ENCODE measurements around the gene GALNT9.

Gene GALNT9

DNA sequence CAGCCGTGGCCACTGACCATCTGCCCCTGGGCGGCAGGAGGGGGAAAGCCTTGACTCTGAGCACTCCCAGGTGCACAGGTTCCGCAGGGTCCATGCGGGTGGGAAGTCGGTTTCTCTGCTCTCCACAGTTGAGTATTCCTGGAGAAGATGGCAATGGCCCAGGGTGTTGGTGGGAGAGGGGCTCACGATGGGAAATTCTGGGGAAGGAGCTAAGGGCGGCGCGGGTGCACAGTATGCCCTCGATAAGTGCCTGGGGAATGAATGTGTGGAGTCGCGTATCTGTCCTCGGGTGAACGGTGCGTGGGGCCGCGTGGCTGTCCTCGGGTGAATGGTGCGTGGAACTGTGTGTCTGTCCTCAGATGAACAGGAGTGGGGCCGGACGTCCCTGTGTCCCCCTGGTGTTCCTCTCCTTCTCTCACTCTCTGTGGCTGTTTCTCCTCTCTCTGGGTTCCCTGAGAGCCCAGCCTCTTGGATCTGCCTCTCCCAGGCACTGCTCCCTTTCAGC is 147.1 kb downstream of the GALNT9 start:
- no peak for DNase-seq (ENCODE audit: low read depth in 2 of 2)

GRCh38 chr12:132181570-132182200 is 147.7 kb downstream of the GALNT9 start:
- DNase-seq (ENCODE audit: low read depth in 2 of 2), result no peak

- DNase-seq (ENCODE audit: low read depth in 2 of 2), result no peak
Observed at GRCh38 chr12:132180648-132181546, 148.5 kb downstream of the GALNT9 start.

DNA sequence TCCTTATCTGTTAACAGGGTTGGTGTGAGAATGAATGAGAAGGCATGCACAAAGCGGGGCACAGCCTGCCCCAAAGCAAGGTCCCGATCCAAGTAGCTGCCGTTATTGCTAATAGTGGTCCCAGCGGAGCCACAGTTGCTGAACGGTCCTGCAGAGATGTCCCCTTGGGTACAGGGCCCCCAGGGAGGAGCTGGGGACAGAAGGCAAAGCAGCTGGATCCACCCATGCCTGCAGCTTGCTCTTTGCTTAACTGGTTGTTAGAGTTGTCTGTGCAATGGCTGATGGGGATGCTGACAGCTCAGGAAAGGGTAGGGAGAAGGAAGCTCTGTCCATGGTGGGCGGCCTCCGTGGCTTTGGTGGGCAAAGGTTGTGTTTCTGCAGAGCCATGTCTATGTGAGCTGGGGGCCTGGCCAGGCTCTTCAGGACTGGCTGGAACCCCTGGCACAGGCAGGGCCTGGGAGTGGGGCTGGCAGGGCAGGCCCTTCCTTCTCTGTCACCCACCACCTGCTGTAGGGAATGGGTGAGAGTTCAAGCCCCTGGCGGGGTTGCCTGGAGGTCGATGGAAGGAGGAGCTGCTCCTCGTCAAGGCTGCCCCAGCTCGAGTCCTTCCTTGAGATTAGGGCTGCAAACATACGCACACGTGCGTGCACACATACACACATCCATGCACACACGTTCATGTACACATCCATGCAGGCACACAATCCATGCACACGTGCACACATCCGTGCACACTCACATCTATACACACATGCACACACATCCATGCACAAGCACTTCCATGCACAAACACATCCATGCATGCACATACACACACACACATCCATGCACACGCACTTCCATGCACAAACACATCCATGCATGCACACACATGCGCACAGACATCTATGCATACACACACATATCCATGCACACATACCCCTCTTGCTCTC is 149.7 kb downstream of the GALNT9 start:
- no peak for DNase-seq (ENCODE audit: low read depth in 2 of 2)

GRCh38 chr12:132178801-132179401 is 150.5 kb downstream of the GALNT9 start:
- no peak for DNase-seq (ENCODE audit: low read depth in 2 of 2)

DNA sequence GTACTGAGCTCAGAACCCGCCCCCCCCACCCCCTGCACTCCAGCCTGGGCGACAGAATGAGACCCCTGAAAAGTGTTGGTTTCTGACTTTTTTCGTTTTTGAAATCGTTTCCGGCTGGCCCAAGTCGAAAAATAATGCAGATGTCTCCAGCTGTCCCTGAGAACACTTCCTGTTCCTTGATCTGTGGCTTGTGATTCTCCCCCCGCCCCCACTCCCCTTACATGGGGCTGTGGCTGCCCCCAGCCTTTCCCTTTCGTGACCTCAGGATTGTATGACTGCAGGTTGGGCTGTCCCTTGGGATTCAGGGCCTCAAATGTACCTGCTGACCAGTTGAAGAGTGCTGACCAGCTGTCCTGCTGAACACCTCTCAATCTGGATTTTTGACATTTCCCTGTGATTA is 151.1 kb downstream of the GALNT9 start:
- no peak for DNase-seq (ENCODE audit: low read depth in 2 of 2)

GRCh38 chr12:132176920-132177551 is 152.4 kb downstream of the GALNT9 start:
- no peak for DNase-seq (ENCODE audit: low read depth in 2 of 2)

GRCh38 chr12:132176385-132176919 is 152.9 kb downstream of the GALNT9 start:
- no peak for DNase-seq (ENCODE audit: low read depth in 2 of 2)

DNA sequence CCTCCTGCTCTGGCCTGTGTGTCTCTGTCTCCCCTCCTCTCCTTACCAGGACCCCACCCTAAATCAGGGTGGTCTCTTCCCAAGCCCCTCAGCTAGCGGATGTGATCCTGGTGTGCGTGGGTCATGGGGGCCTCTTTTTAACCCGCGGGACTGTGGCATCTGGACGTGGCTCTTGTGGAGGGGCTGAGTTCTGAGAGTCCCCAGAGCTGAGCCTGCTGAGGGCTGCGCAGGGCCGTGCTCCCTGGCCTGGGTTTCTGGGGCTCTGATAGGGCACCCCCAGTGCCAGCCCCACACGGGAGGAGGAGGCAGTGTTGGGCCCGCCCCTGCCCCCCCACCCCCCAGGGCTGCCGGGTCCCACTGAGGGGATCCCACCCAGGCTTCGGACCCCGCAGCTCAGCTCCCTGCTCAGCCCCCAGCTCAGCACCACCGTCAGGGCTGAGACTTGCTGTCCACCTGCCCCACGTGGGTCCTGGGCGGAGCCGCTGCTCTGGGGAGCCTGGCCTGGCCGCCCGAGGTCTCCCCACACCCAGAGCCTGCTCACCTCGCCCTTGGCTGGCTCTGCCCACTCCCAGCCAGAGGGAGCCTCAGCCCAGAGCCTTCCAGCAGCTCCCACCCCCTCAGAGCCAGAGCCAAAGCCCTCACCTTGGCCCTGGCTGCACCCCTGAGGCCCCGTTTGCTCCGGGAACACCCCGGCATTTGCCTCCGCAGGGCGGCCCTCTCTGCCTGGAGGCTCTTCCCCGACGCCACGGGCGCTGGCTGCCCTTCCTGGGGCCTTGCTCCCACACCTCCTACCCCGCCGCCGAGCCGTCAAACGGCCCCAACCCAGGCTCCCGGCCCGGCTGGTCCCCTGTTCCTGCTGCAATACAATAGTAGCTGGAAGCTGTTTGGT is 153.6 kb downstream of the GALNT9 start:
- DNase-seq (ENCODE audit: low read depth in 2 of 2), result no peak

- DNase-seq (ENCODE audit: low read depth in 2 of 2), result no peak
Observed at GRCh38 chr12:132174839-132175490, 154.4 kb downstream of the GALNT9 start.

- no peak for DNase-seq (ENCODE audit: low read depth in 2 of 2)
Observed at GRCh38 chr12:132174015-132174838, 155.2 kb downstream of the GALNT9 start.

GRCh38 chr12:132173135-132174014 is 156.0 kb downstream of the GALNT9 start:
- DNase-seq (ENCODE audit: low read depth in 2 of 2), result no peak

GRCh38 chr12:132172619-132173018 is 156.8 kb downstream of the GALNT9 start:
- DNase-seq (ENCODE audit: low read depth in 2 of 2), result no peak

- no peak for DNase-seq (ENCODE audit: low read depth in 2 of 2)
Observed at GRCh38 chr12:132171968-132172521, 157.3 kb downstream of the GALNT9 start.

DNA sequence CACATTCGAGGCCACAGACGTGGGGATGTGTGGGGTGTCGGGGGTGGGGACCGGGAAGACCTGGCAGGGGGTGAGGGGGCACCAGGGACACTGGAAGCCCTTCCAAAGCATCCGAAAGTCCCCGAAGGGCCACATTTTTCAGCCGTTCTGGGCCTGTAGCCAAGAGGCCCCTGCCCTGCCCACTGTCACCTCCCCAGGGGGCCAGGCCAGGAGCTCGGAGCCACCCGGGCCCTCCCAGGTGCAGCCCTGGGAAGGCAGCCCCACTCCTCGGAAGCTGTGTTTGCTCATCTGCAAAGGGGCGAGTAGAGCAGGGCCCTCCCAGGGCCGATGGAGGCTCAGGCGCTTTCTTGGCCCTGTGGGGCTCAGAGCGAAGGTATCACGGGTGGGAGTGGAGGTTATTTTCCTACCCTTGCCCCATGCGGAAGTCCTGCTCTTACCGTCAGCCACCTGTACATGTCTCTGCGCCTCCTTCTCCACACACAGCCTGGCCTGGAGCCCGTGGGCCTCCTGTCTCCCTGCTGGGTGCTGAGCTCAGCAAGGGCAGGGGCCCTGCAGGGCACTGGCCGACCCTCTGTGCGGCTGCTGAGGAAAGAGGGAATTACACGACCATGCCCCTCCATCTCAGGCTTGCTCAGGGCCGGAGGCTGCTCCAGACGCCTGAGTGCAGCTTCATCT is 158.0 kb downstream of the GALNT9 start:
- no peak for DNase-seq (ENCODE audit: low read depth in 2 of 2)

GRCh38 chr12:132170637-132171292 is 158.6 kb downstream of the GALNT9 start:
- no peak for DNase-seq (ENCODE audit: low read depth in 2 of 2)

All from stimulated activated CD8-positive, alpha-beta memory T cell treated with anti-CD3 and anti-CD28 coated beads, Interleukin-7, amount 100 ng/mL, for 4 hours (primary cell).